Measurements from ENCODE around the gene ADAMTS15. TPM values are rescaled to one million over a fixed set of nuclear protein-coding genes. Genes with fewer than 3 reads are reported as not detected.

ADAMTS15 gene
- total and polyA plus RNA-seq, 2 donors (not counting 3 experiments of a cell fraction or from before 2014, with no cell fraction given), result 0.08 TPM; not detected in 1

DNA sequence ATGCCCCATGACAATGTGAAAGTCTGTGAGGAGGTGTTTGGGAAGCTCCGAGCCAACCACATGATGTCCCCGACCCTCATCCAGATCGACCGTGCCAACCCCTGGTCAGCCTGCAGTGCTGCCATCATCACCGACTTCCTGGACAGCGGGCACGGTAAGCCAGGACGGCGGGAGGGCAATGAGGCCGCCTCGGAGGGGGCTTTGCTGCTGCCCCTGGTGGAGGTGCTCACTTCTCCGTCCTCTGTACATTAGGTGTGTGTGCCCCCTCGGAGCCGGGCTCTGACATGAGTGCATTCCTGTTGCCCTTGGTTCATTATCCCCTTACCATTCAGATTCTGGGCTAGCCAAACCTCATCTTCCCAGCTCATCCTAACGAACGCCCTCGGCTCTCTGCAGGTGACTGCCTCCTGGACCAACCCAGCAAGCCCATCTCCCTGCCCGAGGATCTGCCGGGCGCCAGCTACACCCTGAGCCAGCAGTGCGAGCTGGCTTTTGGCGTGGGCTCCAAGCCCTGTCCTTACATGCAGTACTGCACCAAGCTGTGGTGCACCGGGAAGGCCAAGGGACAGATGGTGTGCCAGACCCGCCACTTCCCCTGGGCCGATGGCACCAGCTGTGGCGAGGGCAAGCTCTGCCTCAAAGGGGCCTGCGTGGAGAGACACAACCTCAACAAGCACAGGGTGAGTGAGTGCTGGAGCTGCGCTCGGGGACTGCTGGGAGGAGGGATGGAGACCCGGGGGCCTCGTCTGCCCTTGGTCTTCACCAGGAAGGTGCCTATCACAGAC is 13.8 kb downstream of the ADAMTS15 start:
- dilution Hi-C loops (cut with MboI; ENCODE audit: extremely low pct_ligation_motif_present, low sequenced_read_pairs), result no loop called here
- no peaks in the 10 kb centered on the region for H3K4me1 ChIP-seq (ENCODE audit: control insufficient read depth, extremely low read depth, insufficient read depth, low read length)
- H3K9me3 ChIP-seq (replicated peaks; ENCODE audit: control insufficient read depth, insufficient read depth, low read length), result no peaks in the 10 kb centered on the region
- DNase-seq (ENCODE audit: low read depth, low spot score) (no peak), FAIRE-seq (no peak)
- H3K9ac ChIP-seq (replicated peaks; ENCODE audit: extremely low read depth, insufficient read depth, low read length), result no peak overlapping the region
- intact Hi-C loops (cut with micrococcal nuclease), result no loop called here
- ChIA-PET POLR2A (no interaction called here), CTCF (interaction anchor here (1.1 to 2.2 kb wide), 3 partner anchors 9 to 400 kb away, joined by 3 to 7 read pairs (median 6); no protein-coding TSS in a partner anchor)
- no peaks in the 10 kb centered on the region for H3K79me2 ChIP-seq (ENCODE audit: control insufficient read depth, insufficient read depth, low read length)
- H4K20me1 ChIP-seq (replicated peaks; ENCODE audit: control insufficient read depth, extremely low read depth, insufficient read depth, low read length), result no peaks in the 10 kb centered on the region
- H2AFZ ChIP-seq (ENCODE audit: low read depth, low read length), result no peak overlapping the region
- H3K4me2 ChIP-seq (ENCODE audit: insufficient read depth, low read length), result no peak overlapping the region
- no peaks in the 10 kb centered on the region for H3K36me3 ChIP-seq (ENCODE audit: control insufficient read depth in 2 of 2, extremely low read depth in 1 of 2, insufficient read depth in 2 of 2, low read length in 2 of 2)
- no peak overlapping the region for H3K4me3 ChIP-seq (replicated peaks in 1 of 3; ENCODE audit: insufficient read depth in 1 of 3, low read depth in 1 of 3, low read length in 3 of 3)
- peaks cover 1 to 2% of the 10 kb centered on the region in 2 experiments for H3K27me3 ChIP-seq (ENCODE audit: control insufficient read depth in 2 of 2, insufficient read depth in 2 of 2, low read length in 2 of 2)
- BruUV-seq (replicated peaks), result no TSS peak
- no peaks in the 10 kb centered on the region for H3K9me1 ChIP-seq (replicated peaks; ENCODE audit: control insufficient read depth, extremely low read depth, insufficient read depth, low read length)
- TF ChIP-seq JUN (IDR thresholded peaks at IDR 0.05; ENCODE audit: borderline replicate concordance, insufficient read depth, insufficient read length, low read depth) (no peak), POLR2A (IDR thresholded peaks at IDR 0.05; ENCODE audit: low read depth, low read length) (no peak), GATA2 (IDR thresholded peaks at IDR 0.05; ENCODE audit: insufficient read depth, insufficient read length, low read depth, low read length) (no peak), FOS (IDR thresholded peaks at IDR 0.05; ENCODE audit: borderline replicate concordance, insufficient read depth, low read length) (no peak), POLR2AphosphoS5 (IDR thresholded peaks at IDR 0.05; ENCODE audit: insufficient read depth, low read depth, low read length) (no peak), MYC (IDR thresholded peaks at IDR 0.05; ENCODE audit: low read depth, low read length) (no peak), EZH2 (IDR thresholded peaks at IDR 0.05; ENCODE audit: borderline replicate concordance, low read depth, low read length, severe bottlenecking) (no peak)
- TF ChIP-seq, protein P1, sequence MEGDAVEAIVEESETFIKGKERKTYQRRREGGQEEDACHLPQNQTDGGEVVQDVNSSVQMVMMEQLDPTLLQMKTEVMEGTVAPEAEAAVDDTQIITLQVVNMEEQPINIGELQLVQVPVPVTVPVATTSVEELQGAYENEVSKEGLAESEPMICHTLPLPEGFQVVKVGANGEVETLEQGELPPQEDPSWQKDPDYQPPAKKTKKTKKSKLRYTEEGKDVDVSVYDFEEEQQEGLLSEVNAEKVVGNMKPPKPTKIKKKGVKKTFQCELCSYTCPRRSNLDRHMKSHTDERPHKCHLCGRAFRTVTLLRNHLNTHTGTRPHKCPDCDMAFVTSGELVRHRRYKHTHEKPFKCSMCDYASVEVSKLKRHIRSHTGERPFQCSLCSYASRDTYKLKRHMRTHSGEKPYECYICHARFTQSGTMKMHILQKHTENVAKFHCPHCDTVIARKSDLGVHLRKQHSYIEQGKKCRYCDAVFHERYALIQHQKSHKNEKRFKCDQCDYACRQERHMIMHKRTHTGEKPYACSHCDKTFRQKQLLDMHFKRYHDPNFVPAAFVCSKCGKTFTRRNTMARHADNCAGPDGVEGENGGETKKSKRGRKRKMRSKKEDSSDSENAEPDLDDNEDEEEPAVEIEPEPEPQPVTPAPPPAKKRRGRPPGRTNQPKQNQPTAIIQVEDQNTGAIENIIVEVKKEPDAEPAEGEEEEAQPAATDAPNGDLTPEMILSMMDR (IDR thresholded peaks at IDR 0.05; ENCODE audit: extremely low read depth in 1 of 2, insufficient read depth in 1 of 2, low read depth in 1 of 2, low read length in 2 of 2), result no peak
- TF ChIP-seq, protein P2, sequence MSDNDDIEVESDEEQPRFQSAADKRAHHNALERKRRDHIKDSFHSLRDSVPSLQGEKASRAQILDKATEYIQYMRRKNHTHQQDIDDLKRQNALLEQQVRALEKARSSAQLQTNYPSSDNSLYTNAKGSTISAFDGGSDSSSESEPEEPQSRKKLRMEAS (IDR thresholded peaks at IDR 0.05; ENCODE audit: insufficient read depth, insufficient read length), result no peak
- H3K27ac ChIP-seq (ENCODE audit: insufficient read depth, low read depth, low read length), result no peak overlapping the region

All from endothelial cell of umbilical vein (primary cell).